Measurements from ENCODE around the gene PROK1.

Gene PROK1

GRCh38 chr1:110457206-110457605 is 6.3 kb downstream of the PROK1 start:
- H3K4me3 ChIP-seq (replicated peaks; ENCODE audit: low read depth, low read length): no peak overlapping the region
- H3K27me3 ChIP-seq (replicated peaks; ENCODE audit: control insufficient read depth, insufficient read depth, low read length): peaks cover 2% of the 10 kb centered on the region; the same call in 1 of the 2 replicates
- no peak for DNase-seq (ENCODE audit: extremely low read depth, insufficient read length)
- TF ChIP-seq CTCF (IDR thresholded peaks at IDR 0.05; ENCODE audit: insufficient read depth, low read length, poor library complexity, severe bottlenecking): no peak
- no peaks in the 10 kb centered on the region for H3K36me3 ChIP-seq (ENCODE audit: control insufficient read depth, insufficient read depth, low read length)

- DNase-seq (ENCODE audit: extremely low read depth, insufficient read length): peak; percentile 29
- H3K27me3 ChIP-seq (replicated peaks; ENCODE audit: control insufficient read depth, insufficient read depth, low read length): no peaks in the 10 kb centered on the region; the same call in 1 of the 2 replicates
- no peaks in the 10 kb centered on the region for H3K36me3 ChIP-seq (ENCODE audit: control insufficient read depth, insufficient read depth, low read length)
- no peak overlapping the region for H3K4me3 ChIP-seq (replicated peaks; ENCODE audit: low read depth, low read length)
- TF ChIP-seq CTCF (IDR thresholded peaks at IDR 0.05; ENCODE audit: insufficient read depth, low read length, poor library complexity, severe bottlenecking): peak; percentile 89
Observed at GRCh38 chr1:110460253-110461220, 9.6 kb downstream of the PROK1 start.

- Histone ChIP-seq H3K27me3 (replicated peaks; ENCODE audit: control insufficient read depth, insufficient read depth, low read length) (no peaks in the 10 kb centered on the region; the same call in 1 of the 2 replicates), H3K36me3 (ENCODE audit: control insufficient read depth, insufficient read depth, low read length) (no peaks in the 10 kb centered on the region), H3K4me3 (replicated peaks; ENCODE audit: low read depth, low read length) (no peak overlapping the region)
- no peak for DNase-seq (ENCODE audit: extremely low read depth, insufficient read length)
- no peak for TF ChIP-seq CTCF (IDR thresholded peaks at IDR 0.05; ENCODE audit: insufficient read depth, low read length, poor library complexity, severe bottlenecking)
Observed at GRCh38 chr1:110462093-110462492, 11.1 kb downstream of the PROK1 start.

GRCh38 chr1:110462964-110463363 is 12.0 kb downstream of the PROK1 start:
- no peak for TF ChIP-seq CTCF (IDR thresholded peaks at IDR 0.05; ENCODE audit: insufficient read depth, low read length, poor library complexity, severe bottlenecking)
- H3K4me3 ChIP-seq (replicated peaks; ENCODE audit: low read depth, low read length): no peak overlapping the region
- no peaks in the 10 kb centered on the region; the same call in 1 of the 2 replicates for H3K27me3 ChIP-seq (replicated peaks; ENCODE audit: control insufficient read depth, insufficient read depth, low read length)
- no peak for DNase-seq (ENCODE audit: extremely low read depth, insufficient read length)
- no peaks in the 10 kb centered on the region for H3K36me3 ChIP-seq (ENCODE audit: control insufficient read depth, insufficient read depth, low read length)

- no peaks in the 10 kb centered on the region; the same call in 1 of the 2 replicates for H3K27me3 ChIP-seq (replicated peaks; ENCODE audit: control insufficient read depth, insufficient read depth, low read length)
- DNase-seq (ENCODE audit: extremely low read depth, insufficient read length): no peak
- no peak for TF ChIP-seq CTCF (IDR thresholded peaks at IDR 0.05; ENCODE audit: insufficient read depth, low read length, poor library complexity, severe bottlenecking)
- H3K36me3 ChIP-seq (ENCODE audit: control insufficient read depth, insufficient read depth, low read length): no peaks in the 10 kb centered on the region
- no peak overlapping the region for H3K4me3 ChIP-seq (replicated peaks; ENCODE audit: low read depth, low read length)
Observed at GRCh38 chr1:110463725-110464124, 12.8 kb downstream of the PROK1 start.
